ENCODE data around the gene C6orf118.

The C6orf118 gene

GRCh38 chr6:165308926-165309731, at the start of gene C6orf118:
Gene C6orf118, minus strand, starts transcription at chr6:165309605. Its CDS starts 19 bp downstream, at chr6:165309586.
- Histone ChIP-seq H3K4me1 (peaks cover 0 to 8% (median 6%) of the 10 kb centered on the region in 10 experiments; a peak in 18 of 20 replicates), H3K9me3 (replicated peaks in 1 of 11) (no peaks in the 10 kb centered on the region), H3K9ac (peak within 1 kb of the TSS in 1 of 11 experiments; percentile 26; a peak in 2 of 22 replicates), H4K20me1 (no peaks in the 10 kb centered on the region), H3K4me2 (peak within 1 kb of the TSS; percentile 65 to 75 (median 68)), H3K4me3 (peak within 1 kb of the TSS in 2 of 10 experiments; percentile 21 to 31; a peak in 2 of 20 replicates), H3K36me3 (no peaks in the 10 kb centered on the region), H3K27me3 (no peaks in the 10 kb centered on the region), H3K27ac (no peak within 1 kb of the TSS; a peak in 1 of 22 replicates)
- TF ChIP-seq Cebpa-rat (IDR thresholded peaks at IDR 0.05), result no peak

GRCh38 chr6:165345700-165346099, 36.3 kb upstream of the C6orf118 start:
- Histone ChIP-seq H3K4me1 (no peaks in the 10 kb centered on the region), H3K27me3 (no peaks in the 10 kb centered on the region)
- TF ChIP-seq Cebpa-rat (IDR thresholded peaks at IDR 0.05), result no peak

GRCh38 chr6:165340532-165340931, 31.1 kb upstream of the C6orf118 start:
- Histone ChIP-seq H3K27ac (no peak overlapping the region), H3K36me3 (no peaks in the 10 kb centered on the region), H4K20me1 (no peaks in the 10 kb centered on the region), H3K9ac (no peak overlapping the region), H3K27me3 (no peaks in the 10 kb centered on the region), H3K9me3 (replicated peaks in 1 of 11) (no peaks in the 10 kb centered on the region; a peak in 1 of 22 replicates), H3K4me2 (no peak overlapping the region), H3K4me3 (no peak overlapping the region), H3K4me1 (no peaks in the 10 kb centered on the region)
- no peak for TF ChIP-seq Cebpa-rat (IDR thresholded peaks at IDR 0.05)

More at GRCh38 chr6:165345700-165346099, 36.3 kb upstream of the C6orf118 start:
- Histone ChIP-seq H3K9me3 (replicated peaks in 1 of 11) (peaks cover 16 to 26% (median 19%) of the 10 kb centered on the region in 11 experiments), H3K4me3 (no peak overlapping the region), H3K27ac (no peak overlapping the region), H3K9ac (no peak overlapping the region), H4K20me1 (no peaks in the 10 kb centered on the region), H3K4me2 (no peak overlapping the region), H3K36me3 (no peaks in the 10 kb centered on the region)

GRCh38 chr6:165325609-165326008, 16.2 kb upstream of the C6orf118 start:
- Histone ChIP-seq H3K36me3 (no peaks in the 10 kb centered on the region), H3K9ac (no peak overlapping the region), H3K27me3 (no peaks in the 10 kb centered on the region), H3K4me1 (no peaks in the 10 kb centered on the region), H3K27ac (no peak overlapping the region), H3K4me3 (no peak overlapping the region), H3K4me2 (no peak overlapping the region), H4K20me1 (no peaks in the 10 kb centered on the region), H3K9me3 (replicated peaks in 1 of 11) (peaks cover 14 to 23% (median 17%) of the 10 kb centered on the region in 11 experiments)
- no peak for TF ChIP-seq Cebpa-rat (IDR thresholded peaks at IDR 0.05)

- H3K9me3 ChIP-seq (replicated peaks in 1 of 11), result peaks cover 14 to 25% (median 18%) of the 10 kb centered on the region in 11 experiments
- no peak overlapping the region for H3K27ac ChIP-seq
- no peaks in the 10 kb centered on the region for H3K36me3 ChIP-seq
- no peaks in the 10 kb centered on the region for H3K4me1 ChIP-seq
- H3K27me3 ChIP-seq, result no peaks in the 10 kb centered on the region
- H3K4me3 ChIP-seq, result no peak overlapping the region
- TF ChIP-seq Cebpa-rat (IDR thresholded peaks at IDR 0.05), result no peak
- H3K9ac ChIP-seq, result no peak overlapping the region
- no peak overlapping the region for H3K4me2 ChIP-seq
- no peaks in the 10 kb centered on the region for H4K20me1 ChIP-seq
Observed at GRCh38 chr6:165321555-165322145, 12.2 kb upstream of the C6orf118 start.

GRCh38 chr6:165321150-165321549, 11.7 kb upstream of the C6orf118 start:
- Histone ChIP-seq H3K4me2 (no peak overlapping the region), H3K27ac (no peak overlapping the region), H3K9me3 (replicated peaks in 1 of 11) (peaks cover 14 to 25% (median 18%) of the 10 kb centered on the region in 11 experiments), H3K27me3 (no peaks in the 10 kb centered on the region), H3K4me3 (no peak overlapping the region), H4K20me1 (no peaks in the 10 kb centered on the region), H3K9ac (no peak overlapping the region), H3K36me3 (no peaks in the 10 kb centered on the region), H3K4me1 (no peaks in the 10 kb centered on the region)
- no peak for TF ChIP-seq Cebpa-rat (IDR thresholded peaks at IDR 0.05)

- H3K27ac ChIP-seq, result no peak overlapping the region
- no peaks in the 10 kb centered on the region for H3K36me3 ChIP-seq
- no peak overlapping the region for H3K9ac ChIP-seq
- no peaks in the 10 kb centered on the region for H3K27me3 ChIP-seq
- H3K4me3 ChIP-seq, result no peak overlapping the region
- H3K4me2 ChIP-seq, result no peak overlapping the region
- no peaks in the 10 kb centered on the region for H4K20me1 ChIP-seq
- TF ChIP-seq Cebpa-rat (IDR thresholded peaks at IDR 0.05), result no peak
- H3K4me1 ChIP-seq, result no peaks in the 10 kb centered on the region
- peaks cover 14 to 23% (median 18%) of the 10 kb centered on the region in 11 experiments for H3K9me3 ChIP-seq (replicated peaks in 1 of 11)
Observed at GRCh38 chr6:165317723-165318122, 8.3 kb upstream of the C6orf118 start.

GRCh38 chr6:165306955-165307354, 2.5 kb downstream of the C6orf118 start:
- Histone ChIP-seq H3K4me1 (peaks cover 0 to 8% (median 6%) of the 10 kb centered on the region in 10 experiments; a peak in 18 of 20 replicates), H3K9ac (no peak overlapping the region), H3K9me3 (replicated peaks in 1 of 11) (0 out of 22 replicates have a peak, but pooled peaks cover 0 to 6% (median 0%) of the 10 kb centered on the region in 11 experiments), H3K36me3 (no peaks in the 10 kb centered on the region), H3K4me3 (no peak overlapping the region), H3K27me3 (no peaks in the 10 kb centered on the region), H3K4me2 (no peak overlapping the region), H4K20me1 (no peaks in the 10 kb centered on the region), H3K27ac (no peak overlapping the region)
- no peak for TF ChIP-seq Cebpa-rat (IDR thresholded peaks at IDR 0.05)

- Histone ChIP-seq H3K4me2 (no peak overlapping the region), H3K27ac (no peak overlapping the region), H4K20me1 (no peaks in the 10 kb centered on the region), H3K4me1 (no peaks in the 10 kb centered on the region), H3K4me3 (no peak overlapping the region), H3K9ac (no peak overlapping the region), H3K27me3 (no peaks in the 10 kb centered on the region), H3K9me3 (replicated peaks in 1 of 11) (peaks cover 0 to 6% (median 0%) of the 10 kb centered on the region in 11 experiments; a peak in 1 of 22 replicates), H3K36me3 (no peaks in the 10 kb centered on the region)
- no peak for TF ChIP-seq Cebpa-rat (IDR thresholded peaks at IDR 0.05)
Observed at GRCh38 chr6:165301372-165302246, 7.8 kb downstream of the C6orf118 start.
